ENCODE measurements around the gene SIX4.

- TF ChIP-seq, protein P1, sequence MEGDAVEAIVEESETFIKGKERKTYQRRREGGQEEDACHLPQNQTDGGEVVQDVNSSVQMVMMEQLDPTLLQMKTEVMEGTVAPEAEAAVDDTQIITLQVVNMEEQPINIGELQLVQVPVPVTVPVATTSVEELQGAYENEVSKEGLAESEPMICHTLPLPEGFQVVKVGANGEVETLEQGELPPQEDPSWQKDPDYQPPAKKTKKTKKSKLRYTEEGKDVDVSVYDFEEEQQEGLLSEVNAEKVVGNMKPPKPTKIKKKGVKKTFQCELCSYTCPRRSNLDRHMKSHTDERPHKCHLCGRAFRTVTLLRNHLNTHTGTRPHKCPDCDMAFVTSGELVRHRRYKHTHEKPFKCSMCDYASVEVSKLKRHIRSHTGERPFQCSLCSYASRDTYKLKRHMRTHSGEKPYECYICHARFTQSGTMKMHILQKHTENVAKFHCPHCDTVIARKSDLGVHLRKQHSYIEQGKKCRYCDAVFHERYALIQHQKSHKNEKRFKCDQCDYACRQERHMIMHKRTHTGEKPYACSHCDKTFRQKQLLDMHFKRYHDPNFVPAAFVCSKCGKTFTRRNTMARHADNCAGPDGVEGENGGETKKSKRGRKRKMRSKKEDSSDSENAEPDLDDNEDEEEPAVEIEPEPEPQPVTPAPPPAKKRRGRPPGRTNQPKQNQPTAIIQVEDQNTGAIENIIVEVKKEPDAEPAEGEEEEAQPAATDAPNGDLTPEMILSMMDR (IDR thresholded peaks at IDR 0.05) = no peak
- TF ChIP-seq POLR2AphosphoS5 (IDR thresholded peaks at IDR 0.05) (no peak), EP300 (IDR thresholded peaks at IDR 0.05; ENCODE audit: low read depth) (no peak)
Measured at GRCh38 chr14:60736494-60736893, 12.3 kb upstream of the SIX4 start.
